Measurements from ENCODE around the gene SHROOM3. TPM values are rescaled to one million over a fixed set of nuclear protein-coding genes. Genes with fewer than 3 reads are reported as not detected.

The SHROOM3 gene
- polyA plus RNA-seq, 12 donors, result 16.1 to 44.9 (median 21.8) TPM; not detected in 1

GRCh38 chr4:76740866-76741662, 306.0 kb downstream of the SHROOM3 start:
- DNase-seq, result no peak

GRCh38 chr4:76741663-76742020, 306.6 kb downstream of the SHROOM3 start:
- no peak for DNase-seq

DNA sequence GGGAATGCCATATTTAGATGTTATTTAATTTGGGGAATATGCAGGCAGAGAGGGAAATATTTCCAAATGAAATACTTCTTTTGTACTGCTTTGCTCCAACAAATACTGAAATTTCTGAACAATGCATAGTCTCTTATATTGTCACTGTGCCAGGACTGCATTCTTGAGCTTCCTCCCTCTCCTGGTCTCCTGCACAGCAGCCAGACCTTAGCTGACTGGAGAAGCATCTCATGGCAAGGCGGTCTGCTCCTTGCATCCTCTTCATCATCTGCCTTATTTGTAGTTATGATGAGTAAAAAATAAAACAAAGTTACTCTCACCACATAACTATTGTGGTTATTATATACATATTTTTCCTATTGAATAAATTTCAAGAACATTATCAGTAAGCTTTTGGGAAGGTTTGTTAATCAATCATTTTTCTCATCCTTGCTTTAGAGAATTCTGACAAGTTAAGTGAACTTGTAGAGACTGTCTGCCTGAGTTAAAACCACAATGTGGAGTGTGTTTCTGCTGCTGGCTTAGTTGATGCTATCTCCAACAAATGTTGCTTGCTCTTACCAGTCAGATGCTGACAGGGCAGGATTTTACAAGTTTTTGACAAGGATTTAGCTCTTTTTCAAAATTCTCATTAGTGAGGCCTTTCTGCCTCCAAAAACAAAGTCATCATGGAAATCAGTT, 309.4 kb downstream of the SHROOM3 start:
- no peak for DNase-seq

- DNase-seq, result no peak
Observed at GRCh38 chr4:76745240-76745639, 310.2 kb downstream of the SHROOM3 start.

- no peak for DNase-seq
Observed at GRCh38 chr4:76747563-76747962, 312.5 kb downstream of the SHROOM3 start.

GRCh38 chr4:76748649-76749048, 313.6 kb downstream of the SHROOM3 start:
- DNase-seq, result no peak

DNA sequence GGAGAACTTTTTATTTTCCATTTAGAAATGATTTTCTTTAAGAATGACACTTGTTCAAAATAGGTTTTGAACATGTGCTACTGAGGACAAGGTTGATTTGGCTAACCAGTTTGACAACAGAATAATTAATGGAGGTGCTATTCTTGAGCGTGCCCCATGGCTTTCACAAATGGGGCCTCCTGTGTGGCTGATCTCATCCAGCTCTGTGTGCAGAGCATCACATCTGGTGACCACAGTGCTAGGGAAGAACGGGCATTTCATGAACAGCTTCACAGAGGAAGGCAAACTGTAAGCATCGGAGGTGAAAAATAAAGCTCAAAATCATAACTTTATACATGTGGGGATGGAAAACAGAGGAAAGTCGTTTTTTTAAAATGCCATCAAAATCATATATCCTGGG, 314.3 kb downstream of the SHROOM3 start:
- DNase-seq, result no peak

DNA sequence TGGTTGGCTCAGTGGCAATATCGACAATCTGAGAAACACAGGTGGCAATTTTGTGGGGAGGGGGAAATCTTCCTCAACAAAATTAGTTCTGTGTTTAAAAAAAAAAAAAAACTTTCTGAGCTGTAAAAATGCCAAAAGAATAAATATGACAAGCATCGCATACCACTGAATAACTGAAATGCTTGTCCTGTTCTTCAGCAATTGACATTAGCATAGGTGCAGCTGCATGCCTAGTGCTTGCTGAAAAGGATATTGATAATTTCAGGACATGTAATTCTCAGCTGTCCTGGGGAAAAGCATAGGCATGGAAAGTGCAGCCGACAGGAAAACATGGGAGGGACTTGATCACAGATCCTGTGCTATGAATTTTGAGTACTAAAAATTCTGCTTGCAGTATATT, 315.7 kb downstream of the SHROOM3 start:
- no peak for DNase-seq

- DNase-seq, result no peak
Observed at GRCh38 chr4:76751612-76752343, 316.7 kb downstream of the SHROOM3 start.

GRCh38 chr4:76752861-76753501, 318.0 kb downstream of the SHROOM3 start:
- no peak for DNase-seq

DNA sequence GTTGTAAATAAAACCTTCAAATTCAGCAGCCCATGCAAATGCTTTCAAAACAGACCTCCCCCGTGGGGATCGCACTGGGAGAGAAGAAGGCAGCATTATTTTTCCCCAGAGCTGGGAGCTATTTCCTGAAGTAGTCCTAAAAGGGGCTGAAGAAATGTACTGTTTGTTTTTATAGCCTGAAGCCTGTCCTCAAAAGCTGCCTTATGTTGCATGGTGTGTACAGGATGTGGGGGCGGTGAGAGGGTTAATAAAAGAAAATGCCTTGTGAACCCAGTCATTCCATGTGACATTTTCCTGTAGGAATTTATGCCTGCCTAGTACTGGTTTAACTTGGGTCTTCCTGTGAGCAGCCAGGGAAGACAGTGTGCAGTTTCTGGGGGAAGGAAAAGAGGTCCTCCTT, 318.8 kb downstream of the SHROOM3 start:
- no peak for DNase-seq

- no peak for DNase-seq
Observed at GRCh38 chr4:76754439-76754838, 319.4 kb downstream of the SHROOM3 start.

DNA sequence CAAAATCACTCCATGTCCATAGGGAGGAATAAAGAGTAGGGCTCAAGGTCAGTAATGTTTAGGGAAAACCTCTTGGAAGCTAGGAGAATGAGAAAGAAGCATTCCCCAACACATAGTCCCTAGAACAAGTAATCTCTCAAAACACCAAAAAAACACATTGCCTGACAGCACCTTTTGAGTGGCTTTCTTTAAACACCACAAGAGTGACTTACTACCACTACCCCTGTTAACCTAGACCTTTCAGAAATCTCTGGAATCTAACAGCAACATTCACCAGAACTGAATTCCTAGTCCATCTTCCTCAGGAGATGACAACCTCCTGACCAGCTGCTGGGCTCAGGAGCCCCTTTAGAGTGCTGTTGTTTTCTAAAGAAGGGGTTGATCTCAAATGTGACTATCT, 320.7 kb downstream of the SHROOM3 start:
- no peak for DNase-seq

- no peak for DNase-seq
Observed at GRCh38 chr4:76756416-76756815, 321.4 kb downstream of the SHROOM3 start.

GRCh38 chr4:76757418-76757939, 322.4 kb downstream of the SHROOM3 start:
- no peak for DNase-seq

DNA sequence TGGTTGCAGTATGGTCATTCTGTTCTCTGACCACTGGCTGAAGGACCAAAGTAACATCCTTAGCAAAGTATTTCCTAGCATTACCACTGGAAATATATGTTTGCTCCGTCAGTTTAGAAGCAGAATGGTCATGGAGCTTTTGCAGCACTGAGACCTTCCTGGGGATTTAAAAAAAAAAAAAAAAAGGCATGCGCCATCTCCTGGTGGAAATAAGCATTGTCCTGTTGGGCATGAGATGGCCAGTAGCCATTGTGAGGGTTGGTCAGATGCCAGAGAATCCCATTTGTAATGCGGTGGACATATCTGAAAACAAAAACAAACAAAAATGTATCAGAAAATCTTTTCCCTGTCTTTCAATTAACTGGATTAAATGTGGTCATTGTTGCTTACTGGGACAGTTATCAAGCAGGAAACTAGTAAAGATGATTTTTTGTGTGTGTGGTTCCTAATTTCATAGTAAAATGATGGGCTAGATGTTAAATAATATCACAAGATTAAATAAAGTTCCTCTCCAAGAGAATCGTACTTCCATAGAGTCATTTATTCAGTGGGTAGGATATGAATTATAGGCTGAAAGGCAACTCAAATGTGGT, 323.4 kb downstream of the SHROOM3 start:
- DNase-seq, result peak; percentile 61

DNA sequence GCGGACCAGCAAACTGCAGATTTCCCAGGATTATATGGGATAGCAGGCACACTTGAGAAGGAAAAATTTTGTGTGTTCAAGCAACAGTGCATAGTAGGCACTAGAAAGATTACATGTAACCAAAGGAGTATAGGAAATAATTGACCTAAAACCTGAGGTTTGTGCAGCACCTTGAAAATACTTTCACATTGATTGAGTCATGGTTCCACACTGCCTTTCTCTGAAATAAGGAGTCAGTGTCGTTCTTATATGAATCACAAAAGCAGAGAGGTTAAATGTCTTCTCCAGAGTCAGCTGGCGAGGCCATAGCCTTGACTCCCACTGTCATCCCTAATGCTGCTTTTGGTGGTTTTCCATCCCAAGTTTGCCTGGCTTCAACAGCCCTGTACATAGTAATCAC, 324.0 kb downstream of the SHROOM3 start:
- no peak for DNase-seq

DNA sequence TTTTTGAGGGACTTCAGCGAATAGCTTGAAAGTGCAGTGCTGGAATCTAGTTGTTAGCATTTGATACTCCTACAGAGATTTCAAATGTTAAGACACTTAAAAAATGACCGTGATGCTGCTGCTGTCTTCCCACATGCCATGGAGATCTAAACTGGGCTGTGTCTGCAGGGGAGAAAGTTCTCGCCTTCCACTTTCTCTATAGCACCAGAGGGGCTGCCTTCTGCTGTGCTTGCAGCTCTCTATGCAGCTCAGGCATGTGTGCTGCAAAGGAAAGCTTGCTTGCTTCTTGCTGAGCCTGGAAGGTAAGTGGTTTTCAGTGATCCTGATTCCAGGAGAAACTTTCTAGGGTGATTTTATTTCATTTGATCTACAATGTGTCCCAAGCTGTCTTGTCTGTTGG, 325.2 kb downstream of the SHROOM3 start:
- DNase-seq, result no peak

- DNase-seq, result no peak
Observed at GRCh38 chr4:76762137-76763130, 327.4 kb downstream of the SHROOM3 start.

DNA sequence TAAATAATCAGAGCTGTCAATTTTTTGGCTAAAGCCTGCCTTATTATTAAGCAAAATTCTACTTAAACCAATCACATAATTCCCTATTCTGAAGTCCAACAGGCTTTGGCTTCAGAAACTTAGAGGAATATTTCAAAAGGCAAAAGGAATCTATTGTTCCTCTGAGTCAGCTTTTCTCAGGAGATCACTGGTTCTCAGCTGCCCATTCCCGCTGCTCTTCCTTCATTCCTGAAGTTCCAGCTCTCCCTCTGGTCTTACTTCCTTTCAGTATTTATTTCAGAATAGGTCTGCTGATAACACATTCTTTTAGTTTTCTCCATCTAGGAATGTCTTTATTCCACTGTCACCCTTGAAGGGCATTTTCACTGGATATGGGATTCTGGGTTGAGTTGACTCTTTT, 329.2 kb downstream of the SHROOM3 start:
- no peak for DNase-seq
